GM12865 (cell line): ENCODE data around the gene SRSF8.

Experiments used
- DNase-seq: peaks from one replicate; pipeline ENCODE4 v3.0.0; 2010; ENCODE audit warnings: low read depth
- H3K4me3 ChIP-seq: 2 replicates; pipeline ENCODE4 v1.5.1; 2011; ENCODE audit warnings: mild to moderate bottlenecking, low read depth, low read length, control low read depth
- TF ChIP-seq, protein P1 (sequence below): IDR thresholded peaks from 2 replicates; pipeline ENCODE4 v1.5.1; 2011; ENCODE audit warnings: low read length, control low read depth, low read depth, inconsistent platforms; ENCODE audit not compliant: insufficient read depth; ENCODE audit errors: missing control alignments

The SRSF8 gene

DNA sequence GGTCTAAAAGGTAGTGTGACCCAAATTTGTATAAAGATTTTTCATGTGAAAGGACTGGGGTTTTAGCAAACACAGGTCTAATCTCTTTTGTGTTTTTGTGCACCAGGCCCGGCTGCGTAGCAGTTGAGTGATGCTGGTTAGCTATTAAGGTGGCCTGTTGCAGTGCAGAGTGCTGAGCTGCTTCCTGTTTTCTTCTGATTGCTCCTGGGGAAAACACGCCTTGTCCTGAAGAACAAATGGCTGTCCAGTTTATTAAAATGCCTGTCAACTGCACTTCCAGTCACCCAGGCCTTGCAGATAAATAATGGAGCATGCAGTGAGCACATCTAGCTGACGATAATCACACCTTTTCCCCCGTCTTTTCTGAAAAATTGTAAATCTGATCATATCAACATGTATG, 1.8 kb downstream of the SRSF8 start:
- TF ChIP-seq, protein P1, sequence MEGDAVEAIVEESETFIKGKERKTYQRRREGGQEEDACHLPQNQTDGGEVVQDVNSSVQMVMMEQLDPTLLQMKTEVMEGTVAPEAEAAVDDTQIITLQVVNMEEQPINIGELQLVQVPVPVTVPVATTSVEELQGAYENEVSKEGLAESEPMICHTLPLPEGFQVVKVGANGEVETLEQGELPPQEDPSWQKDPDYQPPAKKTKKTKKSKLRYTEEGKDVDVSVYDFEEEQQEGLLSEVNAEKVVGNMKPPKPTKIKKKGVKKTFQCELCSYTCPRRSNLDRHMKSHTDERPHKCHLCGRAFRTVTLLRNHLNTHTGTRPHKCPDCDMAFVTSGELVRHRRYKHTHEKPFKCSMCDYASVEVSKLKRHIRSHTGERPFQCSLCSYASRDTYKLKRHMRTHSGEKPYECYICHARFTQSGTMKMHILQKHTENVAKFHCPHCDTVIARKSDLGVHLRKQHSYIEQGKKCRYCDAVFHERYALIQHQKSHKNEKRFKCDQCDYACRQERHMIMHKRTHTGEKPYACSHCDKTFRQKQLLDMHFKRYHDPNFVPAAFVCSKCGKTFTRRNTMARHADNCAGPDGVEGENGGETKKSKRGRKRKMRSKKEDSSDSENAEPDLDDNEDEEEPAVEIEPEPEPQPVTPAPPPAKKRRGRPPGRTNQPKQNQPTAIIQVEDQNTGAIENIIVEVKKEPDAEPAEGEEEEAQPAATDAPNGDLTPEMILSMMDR, result no peak
- DNase-seq, result peak; percentile 94
- H3K4me3 ChIP-seq, result peak overlapping the region; percentile 70

- TF ChIP-seq, protein P1, result no peak
- no peak for DNase-seq
- no peak overlapping the region for H3K4me3 ChIP-seq
Measured at GRCh38 chr11:95070471-95070870, 3.8 kb downstream of the SRSF8 start.

GRCh38 chr11:95072948-95073347, 6.2 kb downstream of the SRSF8 start:
- no peak overlapping the region for H3K4me3 ChIP-seq
- no peak for DNase-seq
- TF ChIP-seq, protein P1, result no peak

DNA sequence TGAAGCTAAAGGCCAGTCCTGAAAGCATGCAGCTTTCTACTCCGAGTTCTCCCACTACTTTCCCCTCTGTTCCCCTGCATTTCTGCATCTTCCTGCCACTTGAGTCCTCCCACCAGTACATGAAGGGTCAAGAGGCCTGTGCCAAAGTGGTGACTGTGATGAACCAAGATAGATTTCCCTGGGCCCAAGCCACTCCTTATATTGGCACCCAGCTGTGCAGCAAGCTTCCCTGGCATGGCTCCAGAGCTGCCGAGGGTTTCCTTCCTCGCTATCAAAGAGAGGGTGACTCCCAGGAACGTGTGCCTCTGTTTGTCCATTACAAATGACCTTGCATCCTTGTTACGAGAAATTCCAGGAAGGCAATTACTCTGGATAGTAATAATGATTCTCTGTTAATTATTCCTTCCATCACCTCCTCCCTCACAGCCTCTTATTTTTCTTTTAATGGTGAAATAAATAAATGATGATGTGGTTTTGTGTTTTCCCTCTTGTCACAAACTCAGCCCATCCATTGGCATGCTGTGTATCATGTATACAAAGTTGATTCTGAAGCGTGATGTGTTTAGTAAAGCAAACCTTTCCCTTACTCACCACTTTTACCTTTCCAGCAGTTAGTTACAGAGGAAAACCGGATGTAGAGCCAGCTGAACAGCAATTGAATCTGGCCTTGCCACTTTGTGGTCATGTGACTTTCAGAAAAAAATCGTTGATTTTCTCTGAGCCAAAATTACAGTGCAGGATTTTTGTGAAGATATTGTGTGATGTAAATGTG, 8.3 kb downstream of the SRSF8 start:
- no peak for DNase-seq
- TF ChIP-seq, protein P1, result no peak

DNA sequence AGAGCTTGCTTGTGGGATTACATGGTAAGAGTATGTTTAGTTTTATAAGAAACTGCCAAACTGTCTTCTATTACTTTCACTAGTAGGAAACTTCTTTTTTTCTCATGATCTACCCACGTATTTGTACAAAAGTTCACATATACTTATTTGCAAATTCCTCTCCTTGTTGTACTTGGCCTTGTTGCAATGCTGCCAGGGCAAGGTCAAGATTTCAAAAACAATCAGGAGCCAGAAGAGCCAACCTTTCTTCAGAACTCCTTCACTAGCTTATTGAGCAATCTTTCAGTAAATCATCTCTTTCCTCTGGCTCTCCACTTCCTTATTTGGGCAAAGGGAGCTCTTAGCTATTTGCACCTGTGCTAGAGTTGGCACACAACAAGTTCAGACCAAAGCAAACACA, 9.7 kb downstream of the SRSF8 start:
- TF ChIP-seq, protein P1, result no peak
- DNase-seq, result no peak
- no peak overlapping the region for H3K4me3 ChIP-seq

More for the DNA sequence above, 8.3 kb downstream of the SRSF8 start:
- H3K4me3 ChIP-seq, result no peak overlapping the region

GRCh38 chr11:95076981-95077380, 10.3 kb downstream of the SRSF8 start:
- DNase-seq, result no peak
- TF ChIP-seq, protein P1, result no peak
- H3K4me3 ChIP-seq, result no peak overlapping the region

GRCh38 chr11:95078526-95078925, 11.8 kb downstream of the SRSF8 start:
- H3K4me3 ChIP-seq, result no peak overlapping the region
- TF ChIP-seq, protein P1, result no peak
- no peak for DNase-seq
